K562 (cell line): Measurements from ENCODE around the gene PPP1CA. TPM values are rescaled to one million over a fixed set of nuclear protein-coding genes. Genes with fewer than 3 reads are reported as not detected.

ENCODE experiments used
- CBFA2T2 ChIP-seq: fragments of 450-650 bp; conservative IDR thresholded peaks from 2 replicates; pipeline ENCODE4 v1.6.1; 2017; ENCODE audit warnings: mild to moderate bottlenecking
- CBX8 ChIP-seq: fragments of 200-600 bp; sonication (generic); IDR thresholded peaks from 2 replicates; pipeline ENCODE4 v1.6.1; 2012; ENCODE audit warnings: borderline replicate concordance, mixed run types, low read depth, mild to moderate bottlenecking, moderate library complexity, mixed read lengths, low read length, control low read depth, inconsistent platforms; ENCODE audit not compliant: poor library complexity, severe bottlenecking; ENCODE audit errors: extremely low read depth
- DIDO1 ChIP-seq: fragments of 450-650 bp; IDR thresholded peaks from 2 replicates; pipeline ENCODE4 v1.6.1; 2016; ENCODE audit warnings: low read depth, missing biosample characterization, missing genetic modification characterization
- HNRNPL ChIP-seq: fragments of 200-400 bp; formaldehyde crosslinking; IDR thresholded peaks from 2 replicates; pipeline ENCODE4 v1.6.1; 2017; ENCODE audit warnings: low read depth, mild to moderate bottlenecking, low read length
- PPARD ChIP-seq: fragments of 250-450 bp; sonication (Bioruptor Pico); IDR thresholded peaks from 2 replicates; pipeline ENCODE4 v1.8.0; 2022; ENCODE audit warnings: inconsistent platforms, mild to moderate bottlenecking, moderate library complexity
- TAL1 ChIP-seq: fragments of 450-650 bp; IDR thresholded peaks from 2 replicates; pipeline ENCODE4 v1.6.1; 2016; ENCODE audit warnings: mild to moderate bottlenecking
- XRCC4 ChIP-seq: IDR thresholded peaks from one replicate; pipeline ENCODE4 v1.6.1; 2011; ENCODE audit not compliant: insufficient read depth, insufficient read length; ENCODE audit errors: extremely low read depth
- polyA plus RNA-seq, 8 experiments: library from polyadenylated mRNA; depleted of rRNA in 4 of 8; stranded (reverse) in 5 of 8; unstranded in 3 of 8; fragments of >200 nt; fragmentation: Nextera tagmentation in 2 of 8; fragmentation: Illumina TruSeq in 1 of 8; extraction: Ambion mirVana in 2 of 8; extraction: Trizol in 1 of 8; gene quantifications; 2 replicates each; pipeline versions ENCODE4 v1.2.1 to v1.2.3, GENCODE V29; 2011 to 2014; ENCODE audit warnings: inconsistent platforms in 1 of 8, missing spikeins in 1 of 8
- total RNA-seq, 7 experiments: library from RNA; depleted of rRNA in 6 of 7; stranded (reverse); fragments of >200 nt in 6 of 7; fragmentation: Illumina TruSeq in 2 of 7; extraction: Trizol in 2 of 7; gene quantifications; 2 replicates each; pipeline versions ENCODE4 v1.2.1 to v1.2.3, GENCODE V29; 2011 to 2021; ENCODE audit warnings: low replicate concordance in 1 of 7
- TF ChIP-seq, protein P1 (sequence below), 3 experiments: IDR thresholded peaks in 2 of 3; conservative IDR thresholded peaks in 1 of 3; 2 replicates each; pipeline ENCODE4 v1.5.1; 2011 to 2012; ENCODE audit warnings: low read length in 3 of 3, mild to moderate bottlenecking in 3 of 3, control low read depth in 2 of 3, improper control_type of control experiment in 1 of 3, inconsistent platforms in 1 of 3, low read depth in 1 of 3, mixed read lengths in 1 of 3, moderate library complexity in 1 of 3; ENCODE audit not compliant: insufficient read depth in 2 of 3
- TF ChIP-seq, protein P2 (sequence below): fragments of 250-450 bp; sonication (Bioruptor Pico); IDR thresholded peaks from 2 replicates; pipeline ENCODE4 v1.8.0; 2021; ENCODE audit warnings: borderline replicate concordance, mild to moderate bottlenecking, moderate library complexity; ENCODE audit not compliant: poor library complexity, severe bottlenecking
- TF ChIP-seq, protein P3 (sequence below), 2 experiments: fragments of 450-650 bp in 1 of 2; IDR thresholded peaks; 2 replicates each; pipeline ENCODE4 v1.6.1; 2011 to 2017; ENCODE audit warnings: low read depth in 2 of 2, antibody characterized with exemption in 1 of 2, borderline replicate concordance in 1 of 2, low read length in 1 of 2, mild to moderate bottlenecking in 1 of 2, mixed read lengths in 1 of 2; ENCODE audit not compliant: control insufficient read depth in 1 of 2
- TF ChIP-seq, protein P4 (sequence below): fragments of 250-450 bp; sonication (Bioruptor Pico); IDR thresholded peaks from 2 replicates; pipeline ENCODE4 v1.8.0; 2022; ENCODE audit warnings: moderate library complexity, mild to moderate bottlenecking, inconsistent platforms
- TF ChIP-seq, protein P5 (sequence below): sonication (generic); formaldehyde crosslinking; IDR thresholded peaks from 2 replicates; pipeline ENCODE4 v1.8.1; 2023; ENCODE audit warnings: missing genetic modification reagents, mild to moderate bottlenecking, borderline replicate concordance

Gene PPP1CA
- total and polyA plus RNA-seq, 9 of the 15 experiments (the other 6 are each of a cell fraction or from before 2014, with no cell fraction given) = 18.2 to 242 (median 188) TPM

DNA sequence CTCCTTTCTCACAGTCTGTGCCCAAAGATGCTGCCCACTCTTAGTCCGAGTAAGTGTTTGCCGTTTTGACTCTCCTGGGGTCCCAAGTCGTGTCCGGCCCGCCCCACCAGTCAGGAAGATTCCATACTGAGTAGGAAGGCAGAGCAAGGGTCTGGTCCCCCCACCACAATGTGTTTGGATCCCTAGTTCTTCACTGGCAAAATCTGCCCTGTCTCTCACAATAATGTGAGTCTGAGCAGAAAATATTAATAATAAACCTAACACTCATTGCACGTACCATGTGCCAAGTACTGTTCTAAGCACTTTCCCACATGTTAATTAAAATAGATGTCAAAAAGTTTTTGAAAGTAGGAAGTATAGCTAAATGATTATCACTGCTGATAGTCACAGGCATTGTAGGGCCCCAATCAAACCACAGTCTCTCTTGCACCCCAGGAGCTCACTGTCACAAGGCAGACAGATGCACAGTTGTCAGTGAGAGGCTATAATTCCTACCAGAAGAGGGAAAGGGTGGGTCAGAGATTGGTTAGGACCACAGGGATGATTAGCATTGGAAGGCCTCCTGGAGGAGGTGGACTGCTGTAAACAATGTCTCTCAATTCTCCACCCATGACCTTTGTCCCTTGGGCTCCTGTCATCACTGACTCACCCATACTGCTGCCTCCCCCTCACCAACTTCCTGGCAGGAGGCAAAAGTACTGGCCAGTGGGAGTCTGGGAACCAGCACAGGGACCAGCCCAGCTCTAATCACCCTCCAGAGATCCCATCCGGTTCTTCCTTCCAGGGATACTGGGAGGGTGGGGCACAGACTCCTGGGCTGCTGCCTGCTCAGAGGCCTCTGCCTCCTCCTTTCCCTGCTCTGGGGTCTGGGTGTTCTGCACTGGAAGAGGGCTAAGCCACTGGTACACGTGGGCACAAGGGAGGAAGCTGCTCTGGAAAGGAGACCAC is 47.3 kb downstream of the PPP1CA start (continued):
- TF ChIP-seq, protein P1, sequence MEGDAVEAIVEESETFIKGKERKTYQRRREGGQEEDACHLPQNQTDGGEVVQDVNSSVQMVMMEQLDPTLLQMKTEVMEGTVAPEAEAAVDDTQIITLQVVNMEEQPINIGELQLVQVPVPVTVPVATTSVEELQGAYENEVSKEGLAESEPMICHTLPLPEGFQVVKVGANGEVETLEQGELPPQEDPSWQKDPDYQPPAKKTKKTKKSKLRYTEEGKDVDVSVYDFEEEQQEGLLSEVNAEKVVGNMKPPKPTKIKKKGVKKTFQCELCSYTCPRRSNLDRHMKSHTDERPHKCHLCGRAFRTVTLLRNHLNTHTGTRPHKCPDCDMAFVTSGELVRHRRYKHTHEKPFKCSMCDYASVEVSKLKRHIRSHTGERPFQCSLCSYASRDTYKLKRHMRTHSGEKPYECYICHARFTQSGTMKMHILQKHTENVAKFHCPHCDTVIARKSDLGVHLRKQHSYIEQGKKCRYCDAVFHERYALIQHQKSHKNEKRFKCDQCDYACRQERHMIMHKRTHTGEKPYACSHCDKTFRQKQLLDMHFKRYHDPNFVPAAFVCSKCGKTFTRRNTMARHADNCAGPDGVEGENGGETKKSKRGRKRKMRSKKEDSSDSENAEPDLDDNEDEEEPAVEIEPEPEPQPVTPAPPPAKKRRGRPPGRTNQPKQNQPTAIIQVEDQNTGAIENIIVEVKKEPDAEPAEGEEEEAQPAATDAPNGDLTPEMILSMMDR (IDR thresholded peaks at IDR 0.05 in 2 of 3, conservative IDR thresholded peaks at IDR 0.05 in 1 of 3; ENCODE audit: insufficient read depth in 2 of 3, low read depth in 1 of 3, low read length in 3 of 3) = 0 out of 6 replicates have a peak, but pooled peaks of 2 of the 3 experiments have one; percentile 13 to 18
- TF ChIP-seq, protein P2, sequence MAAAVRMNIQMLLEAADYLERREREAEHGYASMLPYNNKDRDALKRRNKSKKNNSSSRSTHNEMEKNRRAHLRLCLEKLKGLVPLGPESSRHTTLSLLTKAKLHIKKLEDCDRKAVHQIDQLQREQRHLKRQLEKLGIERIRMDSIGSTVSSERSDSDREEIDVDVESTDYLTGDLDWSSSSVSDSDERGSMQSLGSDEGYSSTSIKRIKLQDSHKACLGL (CRISPR knock-in tag) = no peak
- TF ChIP-seq CBX8 (no peak), XRCC4 (no peak), CBFA2T2 (0 out of 2 replicates have a peak, but pooled peaks have one; percentile 34), PPARD (CRISPR knock-in tag) (no peak), TAL1 (no peak), HNRNPL (no peak), DIDO1 (tag) (no peak)
- TF ChIP-seq, protein P3, sequence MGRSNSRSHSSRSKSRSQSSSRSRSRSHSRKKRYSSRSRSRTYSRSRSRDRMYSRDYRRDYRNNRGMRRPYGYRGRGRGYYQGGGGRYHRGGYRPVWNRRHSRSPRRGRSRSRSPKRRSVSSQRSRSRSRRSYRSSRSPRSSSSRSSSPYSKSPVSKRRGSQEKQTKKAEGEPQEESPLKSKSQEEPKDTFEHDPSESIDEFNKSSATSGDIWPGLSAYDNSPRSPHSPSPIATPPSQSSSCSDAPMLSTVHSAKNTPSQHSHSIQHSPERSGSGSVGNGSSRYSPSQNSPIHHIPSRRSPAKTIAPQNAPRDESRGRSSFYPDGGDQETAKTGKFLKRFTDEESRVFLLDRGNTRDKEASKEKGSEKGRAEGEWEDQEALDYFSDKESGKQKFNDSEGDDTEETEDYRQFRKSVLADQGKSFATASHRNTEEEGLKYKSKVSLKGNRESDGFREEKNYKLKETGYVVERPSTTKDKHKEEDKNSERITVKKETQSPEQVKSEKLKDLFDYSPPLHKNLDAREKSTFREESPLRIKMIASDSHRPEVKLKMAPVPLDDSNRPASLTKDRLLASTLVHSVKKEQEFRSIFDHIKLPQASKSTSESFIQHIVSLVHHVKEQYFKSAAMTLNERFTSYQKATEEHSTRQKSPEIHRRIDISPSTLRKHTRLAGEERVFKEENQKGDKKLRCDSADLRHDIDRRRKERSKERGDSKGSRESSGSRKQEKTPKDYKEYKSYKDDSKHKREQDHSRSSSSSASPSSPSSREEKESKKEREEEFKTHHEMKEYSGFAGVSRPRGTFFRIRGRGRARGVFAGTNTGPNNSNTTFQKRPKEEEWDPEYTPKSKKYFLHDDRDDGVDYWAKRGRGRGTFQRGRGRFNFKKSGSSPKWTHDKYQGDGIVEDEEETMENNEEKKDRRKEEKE (IDR thresholded peaks at IDR 0.05; ENCODE audit: borderline replicate concordance in 1 of 2, control insufficient read depth in 1 of 2, low read depth in 2 of 2, low read length in 1 of 2) = no peak
- TF ChIP-seq, protein P4, sequence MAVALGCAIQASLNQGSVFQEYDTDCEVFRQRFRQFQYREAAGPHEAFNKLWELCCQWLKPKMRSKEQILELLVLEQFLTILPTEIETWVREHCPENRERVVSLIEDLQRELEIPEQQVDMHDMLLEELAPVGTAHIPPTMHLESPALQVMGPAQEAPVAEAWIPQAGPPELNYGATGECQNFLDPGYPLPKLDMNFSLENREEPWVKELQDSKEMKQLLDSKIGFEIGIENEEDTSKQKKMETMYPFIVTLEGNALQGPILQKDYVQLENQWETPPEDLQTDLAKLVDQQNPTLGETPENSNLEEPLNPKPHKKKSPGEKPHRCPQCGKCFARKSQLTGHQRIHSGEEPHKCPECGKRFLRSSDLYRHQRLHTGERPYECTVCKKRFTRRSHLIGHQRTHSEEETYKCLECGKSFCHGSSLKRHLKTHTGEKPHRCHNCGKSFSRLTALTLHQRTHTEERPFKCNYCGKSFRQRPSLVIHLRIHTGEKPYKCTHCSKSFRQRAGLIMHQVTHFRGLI = no peak
- TF ChIP-seq, protein P5, sequence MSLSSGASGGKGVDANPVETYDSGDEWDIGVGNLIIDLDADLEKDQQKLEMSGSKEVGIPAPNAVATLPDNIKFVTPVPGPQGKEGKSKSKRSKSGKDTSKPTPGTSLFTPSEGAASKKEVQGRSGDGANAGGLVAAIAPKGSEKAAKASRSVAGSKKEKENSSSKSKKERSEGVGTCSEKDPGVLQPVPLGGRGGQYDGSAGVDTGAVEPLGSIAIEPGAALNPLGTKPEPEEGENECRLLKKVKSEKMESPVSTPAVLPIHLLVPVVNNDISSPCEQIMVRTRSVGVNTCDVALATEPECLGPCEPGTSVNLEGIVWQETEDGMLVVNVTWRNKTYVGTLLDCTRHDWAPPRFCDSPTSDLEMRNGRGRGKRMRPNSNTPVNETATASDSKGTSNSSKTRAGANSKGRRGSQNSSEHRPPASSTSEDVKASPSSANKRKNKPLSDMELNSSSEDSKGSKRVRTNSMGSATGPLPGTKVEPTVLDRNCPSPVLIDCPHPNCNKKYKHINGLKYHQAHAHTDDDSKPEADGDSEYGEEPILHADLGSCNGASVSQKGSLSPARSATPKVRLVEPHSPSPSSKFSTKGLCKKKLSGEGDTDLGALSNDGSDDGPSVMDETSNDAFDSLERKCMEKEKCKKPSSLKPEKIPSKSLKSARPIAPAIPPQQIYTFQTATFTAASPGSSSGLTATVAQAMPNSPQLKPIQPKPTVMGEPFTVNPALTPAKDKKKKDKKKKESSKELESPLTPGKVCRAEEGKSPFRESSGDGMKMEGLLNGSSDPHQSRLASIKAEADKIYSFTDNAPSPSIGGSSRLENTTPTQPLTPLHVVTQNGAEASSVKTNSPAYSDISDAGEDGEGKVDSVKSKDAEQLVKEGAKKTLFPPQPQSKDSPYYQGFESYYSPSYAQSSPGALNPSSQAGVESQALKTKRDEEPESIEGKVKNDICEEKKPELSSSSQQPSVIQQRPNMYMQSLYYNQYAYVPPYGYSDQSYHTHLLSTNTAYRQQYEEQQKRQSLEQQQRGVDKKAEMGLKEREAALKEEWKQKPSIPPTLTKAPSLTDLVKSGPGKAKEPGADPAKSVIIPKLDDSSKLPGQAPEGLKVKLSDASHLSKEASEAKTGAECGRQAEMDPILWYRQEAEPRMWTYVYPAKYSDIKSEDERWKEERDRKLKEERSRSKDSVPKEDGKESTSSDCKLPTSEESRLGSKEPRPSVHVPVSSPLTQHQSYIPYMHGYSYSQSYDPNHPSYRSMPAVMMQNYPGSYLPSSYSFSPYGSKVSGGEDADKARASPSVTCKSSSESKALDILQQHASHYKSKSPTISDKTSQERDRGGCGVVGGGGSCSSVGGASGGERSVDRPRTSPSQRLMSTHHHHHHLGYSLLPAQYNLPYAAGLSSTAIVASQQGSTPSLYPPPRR (CRISPR knock-in tag) = no peak
